HG03159 (cell line): ENCODE measurements around the gene ICE2.

Source experiments
- ATAC-seq: cut with Tn5 transposase; IDR thresholded peaks from one replicate; pipeline ENCODE4 v1.9.1; 2021; ENCODE audit warnings: mild to moderate bottlenecking, moderate library complexity; ENCODE audit not compliant: unreplicated experiment

The ICE2 gene

GRCh38 chr15:60478566-60479360 is at the start of gene ICE2:
TSS of gene ICE2 (minus strand) at chr15:60479142. CDS start at chr15:60477977, 1,165 bp downstream.
- ATAC-seq: peak; percentile 89

GRCh38 chr15:60528530-60528929 is 49.6 kb upstream of the ICE2 start:
- no peak for ATAC-seq

- ATAC-seq: no peak
Observed at GRCh38 chr15:60527456-60527855, 48.5 kb upstream of the ICE2 start.

- ATAC-seq: no peak
Observed at GRCh38 chr15:60526127-60526616, 47.2 kb upstream of the ICE2 start.

- no peak for ATAC-seq
Observed at GRCh38 chr15:60525341-60526039, 46.5 kb upstream of the ICE2 start.

- no peak for ATAC-seq
Observed at GRCh38 chr15:60523056-60523455, 44.1 kb upstream of the ICE2 start.

GRCh38 chr15:60520825-60521368 is 42.0 kb upstream of the ICE2 start:
- peak; percentile 63 for ATAC-seq

GRCh38 chr15:60520013-60520824 is 41.3 kb upstream of the ICE2 start:
- ATAC-seq: no peak

- ATAC-seq: no peak
Observed at GRCh38 chr15:60519218-60519617, 40.3 kb upstream of the ICE2 start.

GRCh38 chr15:60518511-60518910 is 39.6 kb upstream of the ICE2 start:
- no peak for ATAC-seq

GRCh38 chr15:60514261-60514881 is 35.4 kb upstream of the ICE2 start:
- no peak for ATAC-seq

- no peak for ATAC-seq
Observed at GRCh38 chr15:60513676-60514075, 34.7 kb upstream of the ICE2 start.

GRCh38 chr15:60512937-60513336 is 34.0 kb upstream of the ICE2 start:
- ATAC-seq: no peak

GRCh38 chr15:60511351-60512031 is 32.5 kb upstream of the ICE2 start:
- ATAC-seq: no peak

- ATAC-seq: no peak
Observed at GRCh38 chr15:60510006-60510405, 31.1 kb upstream of the ICE2 start.

GRCh38 chr15:60509470-60509869 is 30.5 kb upstream of the ICE2 start:
- ATAC-seq: no peak

- ATAC-seq: no peak
Observed at GRCh38 chr15:60508442-60508841, 29.5 kb upstream of the ICE2 start.

- peak; percentile 84 for ATAC-seq
Observed at GRCh38 chr15:60507596-60508424, 28.9 kb upstream of the ICE2 start.

- ATAC-seq: no peak
Observed at GRCh38 chr15:60496853-60497252, 17.9 kb upstream of the ICE2 start.
